ENCODE data around the gene OR6Q1. TPM values are rescaled to one million over a fixed set of nuclear protein-coding genes. Genes with fewer than 3 reads are reported as not detected.
"Not testable (repeated sequence)": the region's sequence is repeated elsewhere in the genome, so short reads cannot be mapped to it uniquely, and the experiment has no call there.

The OR6Q1 gene
- not detected for total RNA-seq

- intact Hi-C loops (cut with DNase I), result no loop called here
- DNase-seq (ENCODE audit: low spot score) (no peak), ATAC-seq (no peak)
Observed at GRCh38 chr11:58030653-58031052, at the start of gene OR6Q1. Gene OR6Q1 (plus strand): TSS chr11:58030953. CDS start chr11:58030953, 0 bp downstream.

GRCh38 chr11:57981536-57981935 lies 49.2 kb upstream of the OR6Q1 start:
- DNase-seq (ENCODE audit: low spot score) (no peak), ATAC-seq (no peak)
- intact Hi-C loops (cut with DNase I), result no loop called here

- DNase-seq (ENCODE audit: low spot score) (no peak), ATAC-seq (no peak)
- intact Hi-C loops (cut with DNase I), result no loop called here
Observed at GRCh38 chr11:57982776-57983175, 48.0 kb upstream of the OR6Q1 start.

- intact Hi-C loops (cut with DNase I), result no loop called here
- DNase-seq (ENCODE audit: low spot score), result no peak
- no peak for ATAC-seq
Observed at GRCh38 chr11:57983191-57983590, 47.6 kb upstream of the OR6Q1 start.

- intact Hi-C loops (cut with DNase I); ATAC-seq; DNase-seq (ENCODE audit: low spot score): not testable (repeated sequence)
Observed at GRCh38 chr11:57999523-57999922, 31.2 kb upstream of the OR6Q1 start.

- intact Hi-C loops (cut with DNase I); DNase-seq (ENCODE audit: low spot score); ATAC-seq: not testable (repeated sequence)
Observed at GRCh38 chr11:58000021-58000420, 30.7 kb upstream of the OR6Q1 start.

- ATAC-seq (no peak), DNase-seq (ENCODE audit: low spot score) (no peak)
- intact Hi-C loops (cut with DNase I), result no loop called here
Observed at GRCh38 chr11:58000699-58001098, 30.1 kb upstream of the OR6Q1 start.

GRCh38 chr11:58003036-58003435 lies 27.7 kb upstream of the OR6Q1 start:
- DNase-seq (ENCODE audit: low spot score), result no peak
- ATAC-seq, result no peak
- intact Hi-C loops (cut with DNase I), result no loop called here

GRCh38 chr11:58003591-58003990 lies 27.2 kb upstream of the OR6Q1 start:
- intact Hi-C loops (cut with DNase I), result no loop called here
- no peak for DNase-seq (ENCODE audit: low spot score)
- no peak for ATAC-seq

- intact Hi-C loops (cut with DNase I), result no loop called here
- ATAC-seq (no peak), DNase-seq (ENCODE audit: low spot score) (no peak)
Observed at GRCh38 chr11:58004664-58005063, 26.1 kb upstream of the OR6Q1 start.

- DNase-seq (ENCODE audit: low spot score) (no peak), ATAC-seq (no peak)
- intact Hi-C loops (cut with DNase I), result no loop called here
Observed at GRCh38 chr11:58006940-58007339, 23.8 kb upstream of the OR6Q1 start.

- intact Hi-C loops (cut with DNase I), result no loop called here
- ATAC-seq (no peak), DNase-seq (ENCODE audit: low spot score) (no peak)
Observed at GRCh38 chr11:58011771-58012170, 19.0 kb upstream of the OR6Q1 start.

- ATAC-seq, result no peak
- intact Hi-C loops (cut with DNase I), result no loop called here
- DNase-seq (ENCODE audit: low spot score), result no peak
Observed at GRCh38 chr11:58023435-58023931, 7.3 kb upstream of the OR6Q1 start, which contains the start of gene OR9Q1. Gene OR9Q1 (plus strand): TSS chr11:58023881. CDS start chr11:58179445, 155,564 bp downstream.

- DNase-seq (ENCODE audit: low spot score) (peak; percentile 77), ATAC-seq (peak; percentile 85)
- intact Hi-C loops (cut with DNase I), result no loop called here
Observed at GRCh38 chr11:58024601-58025091, 6.1 kb upstream of the OR6Q1 start.

- ATAC-seq (no peak), DNase-seq (ENCODE audit: low spot score) (no peak)
- intact Hi-C loops (cut with DNase I), result no loop called here
Observed at GRCh38 chr11:58027341-58027740, 3.4 kb upstream of the OR6Q1 start.

GRCh38 chr11:58028687-58029411 lies 1.9 kb upstream of the OR6Q1 start:
- intact Hi-C loops (cut with DNase I), result no loop called here
- DNase-seq (ENCODE audit: low spot score), result no peak
- peak; percentile 34 for ATAC-seq

- no peak for DNase-seq (ENCODE audit: low spot score)
- ATAC-seq, result no peak
- intact Hi-C loops (cut with DNase I), result no loop called here
Observed at GRCh38 chr11:58034471-58034870, 3.7 kb downstream of the OR6Q1 start.

GRCh38 chr11:58039589-58039988 lies 8.8 kb downstream of the OR6Q1 start:
- DNase-seq (ENCODE audit: low spot score), result no peak
- intact Hi-C loops (cut with DNase I), result no loop called here
- no peak for ATAC-seq

GRCh38 chr11:58043379-58043778 lies 12.6 kb downstream of the OR6Q1 start:
- DNase-seq (ENCODE audit: low spot score) (no peak), ATAC-seq (no peak)
- intact Hi-C loops (cut with DNase I), result no loop called here

GRCh38 chr11:58046231-58046630 lies 15.5 kb downstream of the OR6Q1 start:
- ATAC-seq, result no peak
- intact Hi-C loops (cut with DNase I), result no loop called here
- no peak for DNase-seq (ENCODE audit: low spot score)

GRCh38 chr11:58047818-58048217 lies 17.1 kb downstream of the OR6Q1 start:
- ATAC-seq, result no peak
- no peak for DNase-seq (ENCODE audit: low spot score)
- intact Hi-C loops (cut with DNase I), result no loop called here

Data from sciatic nerve (tissue), 2 donors.